HTR-8/SVneo (cell line): ENCODE data around the gene PCSK1N.
"Not testable (repeated sequence)": the region's sequence is repeated elsewhere in the genome, so short reads cannot be mapped to it uniquely, and the experiment has no call there.

Experiments
- DNase-seq: peaks from one replicate; pipeline ENCODE4 v3.0.0; 2011; ENCODE audit warnings: low spot score, mixed read lengths; ENCODE audit not compliant: insufficient read length
- FAIRE-seq: peaks from 2 replicates; lab custom pipeline; 2011; peaks lifted over from hg19 to GRCh38; lab: Jason Lieb, UNC

The PCSK1N gene

DNA sequence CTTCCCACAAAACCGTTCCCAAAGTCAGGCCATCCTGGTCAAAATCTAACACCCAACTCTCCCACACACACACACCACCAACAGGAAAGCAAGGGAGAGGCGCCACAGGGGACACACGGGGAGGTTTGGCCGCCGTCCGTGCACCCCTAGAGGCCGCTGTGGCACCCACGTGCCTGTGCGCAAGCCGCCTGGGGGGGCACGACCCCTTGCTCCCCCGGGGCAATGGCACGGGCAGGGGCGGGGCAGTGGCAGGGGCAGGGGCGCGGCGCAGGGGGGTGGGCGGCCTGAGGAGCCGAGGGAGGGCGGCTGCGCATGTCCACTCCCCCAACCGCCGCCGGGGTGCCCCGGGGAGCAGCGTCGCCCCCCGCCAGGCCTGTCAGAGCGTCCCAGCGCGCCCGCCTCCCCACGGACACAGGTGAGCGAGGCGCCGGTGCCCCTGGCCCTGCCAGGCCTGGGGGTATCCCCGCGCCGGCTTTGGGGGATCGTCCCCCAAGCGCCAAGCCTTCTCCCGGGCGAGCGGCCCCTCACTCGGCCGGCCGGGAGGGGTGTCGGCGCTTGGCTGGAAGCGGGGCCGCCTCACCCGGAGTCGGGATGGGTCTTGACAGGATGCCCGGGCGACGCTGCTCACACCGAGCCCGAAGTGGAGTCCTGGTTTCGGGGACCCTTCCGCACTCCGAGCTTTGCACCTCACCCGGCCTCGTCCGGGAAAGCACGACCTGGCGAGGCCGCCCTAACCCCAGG is 9.1 kb downstream of the PCSK1N start, which contains the start of gene ERAS:
Gene ERAS, plus strand, starts transcription at position 379 of the 741 bp plus-strand sequence. CDS start 2,611 bp downstream, outside the sequence.
- FAIRE-seq, result no peak
- no peak for DNase-seq

DNA sequence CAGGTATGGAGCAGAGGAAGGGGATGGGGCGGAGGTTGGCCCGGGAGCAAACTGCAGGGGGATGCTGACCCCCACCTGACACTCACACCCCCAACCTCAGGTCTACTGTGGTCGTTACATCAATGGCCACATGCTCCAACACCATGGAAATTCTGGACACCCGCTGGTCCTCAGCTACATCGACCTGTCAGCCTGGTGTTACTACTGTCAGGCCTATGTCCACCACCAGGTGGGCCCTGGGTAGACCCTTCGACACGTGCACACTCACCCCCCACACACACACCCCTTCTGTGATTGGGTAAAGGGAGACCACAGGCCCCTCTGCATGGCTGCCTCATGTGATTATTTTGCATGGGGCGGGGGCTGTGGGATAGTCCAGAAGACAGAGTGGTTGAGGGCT is 11.3 kb downstream of the PCSK1N start:
- no peak for DNase-seq
- FAIRE-seq, result no peak

DNA sequence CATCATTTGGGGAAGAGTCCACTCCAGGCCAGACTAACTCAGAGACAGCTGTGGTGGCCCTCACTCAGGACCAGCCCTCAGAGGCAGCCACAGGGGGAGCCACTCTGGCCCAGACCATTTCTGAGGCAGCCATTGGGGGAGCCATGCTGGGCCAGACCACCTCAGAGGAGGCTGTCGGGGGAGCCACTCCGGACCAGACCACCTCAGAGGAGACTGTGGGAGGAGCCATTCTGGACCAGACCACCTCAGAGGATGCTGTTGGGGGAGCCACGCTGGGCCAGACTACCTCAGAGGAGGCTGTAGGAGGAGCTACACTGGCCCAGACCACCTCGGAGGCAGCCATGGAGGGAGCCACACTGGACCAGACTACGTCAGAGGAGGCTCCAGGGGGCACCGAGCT is 12.4 kb downstream of the PCSK1N start:
- FAIRE-seq (no peak), DNase-seq (no peak)

DNA sequence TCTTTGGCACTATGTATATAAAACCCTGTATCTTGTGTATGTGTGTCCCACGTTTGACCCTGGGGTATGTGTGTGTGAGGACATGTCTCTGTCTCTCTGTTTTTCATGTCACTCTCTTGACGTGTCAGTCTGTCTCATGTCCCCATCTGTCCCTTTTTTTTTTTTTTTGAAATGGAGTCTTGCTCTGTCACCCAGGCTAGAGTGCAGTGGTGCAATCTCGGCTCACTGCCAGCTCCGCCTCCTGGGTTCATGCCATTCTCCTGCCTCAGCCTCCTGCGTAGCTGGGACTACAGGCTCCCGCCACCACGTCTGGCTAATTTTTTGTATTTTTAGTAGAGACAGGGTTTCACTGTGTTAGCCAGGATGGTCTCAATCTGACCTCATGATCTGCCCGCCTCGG is 16.0 kb downstream of the PCSK1N start:
- not testable (repeated sequence) for FAIRE-seq

DNA sequence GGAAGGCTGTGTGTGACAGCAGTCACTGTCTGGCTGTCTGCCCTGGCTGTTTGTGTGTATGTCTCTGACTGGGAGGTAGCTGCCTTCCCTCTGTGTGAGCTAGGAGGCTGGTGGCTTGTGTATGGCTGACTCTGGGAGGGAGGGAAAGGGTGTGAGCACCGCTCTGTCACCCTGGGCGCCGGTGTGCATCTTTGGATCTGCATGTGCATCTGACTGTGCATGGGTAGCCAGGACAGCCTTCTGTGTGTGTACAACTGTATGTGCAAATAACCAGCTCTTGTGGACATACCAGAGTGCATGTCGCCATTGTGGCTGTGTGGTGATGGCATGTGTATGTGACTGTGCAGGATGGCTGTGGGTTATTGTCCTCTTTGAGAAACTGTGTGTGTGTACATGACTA is 16.5 kb downstream of the PCSK1N start:
- no peak for DNase-seq
- FAIRE-seq, result no peak

More for the DNA sequence above, 16.0 kb downstream of the PCSK1N start:
- not testable (repeated sequence) for DNase-seq

DNA sequence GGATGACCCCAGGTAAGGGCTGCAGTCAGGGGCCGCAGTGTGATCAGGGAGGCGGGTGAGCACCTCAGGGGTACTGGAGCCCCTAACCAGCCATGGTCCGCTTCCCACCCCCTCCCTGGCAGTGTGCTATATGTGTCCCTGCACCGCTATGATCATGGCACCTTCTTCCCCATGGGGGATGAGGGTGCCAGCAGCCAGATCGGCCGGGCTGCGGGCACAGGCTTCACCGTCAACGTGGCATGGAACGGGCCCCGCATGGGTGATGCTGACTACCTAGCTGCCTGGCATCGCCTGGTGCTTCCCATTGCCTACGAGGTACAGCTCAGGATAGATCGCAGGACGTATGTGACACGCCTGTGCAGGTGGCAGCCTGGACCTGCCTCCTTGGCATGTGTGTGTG is 17.3 kb downstream of the PCSK1N start:
- FAIRE-seq (no peak), DNase-seq (no peak)

DNA sequence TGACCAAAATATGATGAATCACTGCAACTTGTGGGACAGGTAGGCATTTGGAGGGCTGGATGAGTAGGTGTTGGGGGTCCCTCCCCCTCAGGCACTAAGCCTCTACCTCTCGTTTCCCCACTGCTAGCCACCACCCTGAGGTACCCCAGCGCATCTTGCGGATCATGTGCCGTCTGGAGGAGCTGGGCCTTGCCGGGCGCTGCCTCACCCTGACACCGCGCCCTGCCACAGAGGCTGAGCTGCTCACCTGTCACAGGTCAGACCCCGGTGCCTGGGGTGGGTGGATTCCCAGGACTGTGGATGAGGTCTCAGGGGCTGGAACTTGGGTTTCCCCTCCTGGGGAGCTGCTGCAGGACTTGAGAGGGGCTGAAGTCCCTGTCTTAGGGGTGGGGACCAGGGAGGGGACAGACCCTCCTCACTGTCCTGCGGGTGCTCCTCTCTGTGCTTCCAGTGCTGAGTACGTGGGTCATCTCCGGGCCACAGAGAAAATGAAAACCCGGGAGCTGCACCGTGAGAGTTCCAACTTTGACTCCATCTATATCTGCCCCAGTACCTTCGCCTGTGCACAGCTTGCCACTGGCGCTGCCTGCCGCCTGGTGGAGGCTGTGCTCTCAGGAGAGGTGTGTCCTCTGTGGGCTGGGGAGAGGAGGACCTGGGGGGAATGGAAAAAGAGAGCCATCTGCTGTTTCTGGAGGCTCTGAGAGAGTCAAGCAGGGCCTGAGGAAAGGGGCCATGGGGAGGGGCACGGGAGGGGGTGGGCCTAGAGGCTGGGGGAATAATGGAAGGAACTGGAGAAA is 19.2 kb downstream of the PCSK1N start:
- no peak for FAIRE-seq

DNA sequence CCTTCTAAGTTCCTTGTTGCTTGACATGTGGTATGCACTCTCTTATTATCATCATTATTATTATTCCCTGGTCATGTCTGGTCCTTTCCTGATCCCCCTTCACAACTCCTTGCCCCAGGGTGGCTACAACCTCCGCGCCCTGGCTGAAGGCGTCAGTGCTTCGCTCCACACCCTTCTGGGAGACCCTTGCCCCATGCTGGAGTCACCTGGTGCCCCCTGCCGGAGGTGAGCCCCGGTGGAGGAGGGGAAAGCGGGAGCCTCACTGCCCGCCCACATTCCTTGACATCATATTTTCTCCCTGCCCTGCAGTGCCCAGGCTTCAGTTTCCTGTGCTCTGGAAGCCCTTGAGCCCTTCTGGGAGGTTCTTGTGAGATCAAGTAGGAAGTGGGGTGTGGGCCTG is 20.1 kb downstream of the PCSK1N start:
- no peak for FAIRE-seq
- DNase-seq, result no peak

More for the DNA sequence above, 19.2 kb downstream of the PCSK1N start:
- no peak for DNase-seq

DNA sequence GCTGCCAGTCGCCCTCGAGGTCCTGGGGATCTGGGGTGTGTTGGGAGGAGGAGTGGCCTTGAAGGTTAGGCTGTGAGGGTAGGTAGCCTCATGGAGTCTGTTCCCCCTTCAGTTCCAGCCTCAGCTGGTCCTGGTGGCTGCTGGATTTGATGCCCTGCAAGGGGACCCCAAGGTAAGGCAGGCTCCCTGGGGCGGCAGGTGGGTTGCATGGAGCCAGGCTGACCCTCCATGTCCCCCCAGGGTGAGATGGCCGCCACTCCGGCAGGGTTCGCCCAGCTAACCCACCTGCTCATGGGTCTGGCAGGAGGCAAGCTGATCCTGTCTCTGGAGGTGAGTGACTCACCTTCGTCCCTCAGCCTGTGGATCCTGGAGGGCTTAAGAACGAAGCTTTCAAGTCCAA is 20.7 kb downstream of the PCSK1N start:
- DNase-seq (no peak), FAIRE-seq (no peak)

DNA sequence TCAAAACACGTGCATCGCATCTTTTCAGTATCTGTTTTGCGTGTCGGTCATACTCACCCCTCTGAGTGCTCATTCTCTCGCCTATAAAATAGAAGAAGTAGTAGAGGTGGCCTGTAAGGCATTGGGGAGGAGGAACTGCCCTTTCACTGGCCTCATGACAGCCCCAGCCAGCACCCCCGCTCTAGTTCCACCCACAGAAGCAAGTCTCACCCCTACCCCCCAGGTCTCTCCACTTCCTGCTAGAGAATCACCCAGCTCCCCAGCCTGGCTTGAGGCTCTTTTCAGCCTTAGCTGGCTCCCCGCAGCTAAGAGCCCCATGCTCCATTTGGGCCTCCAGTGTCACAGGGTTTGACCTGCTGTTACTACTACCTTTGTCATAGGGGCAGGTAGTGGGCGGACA is 21.8 kb downstream of the PCSK1N start:
- FAIRE-seq (no peak), DNase-seq (no peak)

DNA sequence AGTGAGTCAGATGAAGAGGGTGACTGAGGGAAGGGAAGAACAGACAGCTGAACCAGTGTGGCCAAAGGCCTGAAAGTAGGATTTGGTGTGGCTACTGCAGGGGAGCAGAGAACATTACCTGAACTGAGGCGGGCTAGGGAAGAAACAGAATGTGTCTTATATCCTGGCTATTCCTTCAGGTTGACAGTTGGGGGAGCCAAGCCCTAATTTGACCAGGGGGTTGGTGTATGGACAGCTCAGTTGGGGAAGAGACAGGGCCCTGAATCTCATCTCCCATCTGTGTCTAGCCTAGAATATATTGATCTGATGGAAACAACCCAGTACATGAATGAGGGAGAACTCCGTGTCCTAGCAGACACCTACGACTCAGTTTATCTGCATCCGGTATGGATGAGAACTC is 29.3 kb downstream of the PCSK1N start:
- no peak for DNase-seq
- FAIRE-seq, result no peak

DNA sequence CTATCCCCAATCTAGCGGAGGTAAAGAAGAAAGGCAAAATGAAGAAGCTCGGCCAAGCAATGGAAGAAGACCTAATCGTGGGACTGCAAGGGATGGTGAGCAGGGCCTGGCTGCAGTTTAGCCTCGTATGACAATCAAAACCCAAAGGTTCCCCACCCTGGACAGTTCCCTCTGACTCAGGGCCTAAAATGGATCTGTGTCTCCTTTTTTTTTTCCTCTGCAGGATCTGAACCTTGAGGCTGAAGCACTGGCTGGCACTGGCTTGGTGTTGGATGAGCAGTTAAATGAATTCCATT is 32.6 kb downstream of the PCSK1N start:
- DNase-seq (no peak), FAIRE-seq (no peak)

DNA sequence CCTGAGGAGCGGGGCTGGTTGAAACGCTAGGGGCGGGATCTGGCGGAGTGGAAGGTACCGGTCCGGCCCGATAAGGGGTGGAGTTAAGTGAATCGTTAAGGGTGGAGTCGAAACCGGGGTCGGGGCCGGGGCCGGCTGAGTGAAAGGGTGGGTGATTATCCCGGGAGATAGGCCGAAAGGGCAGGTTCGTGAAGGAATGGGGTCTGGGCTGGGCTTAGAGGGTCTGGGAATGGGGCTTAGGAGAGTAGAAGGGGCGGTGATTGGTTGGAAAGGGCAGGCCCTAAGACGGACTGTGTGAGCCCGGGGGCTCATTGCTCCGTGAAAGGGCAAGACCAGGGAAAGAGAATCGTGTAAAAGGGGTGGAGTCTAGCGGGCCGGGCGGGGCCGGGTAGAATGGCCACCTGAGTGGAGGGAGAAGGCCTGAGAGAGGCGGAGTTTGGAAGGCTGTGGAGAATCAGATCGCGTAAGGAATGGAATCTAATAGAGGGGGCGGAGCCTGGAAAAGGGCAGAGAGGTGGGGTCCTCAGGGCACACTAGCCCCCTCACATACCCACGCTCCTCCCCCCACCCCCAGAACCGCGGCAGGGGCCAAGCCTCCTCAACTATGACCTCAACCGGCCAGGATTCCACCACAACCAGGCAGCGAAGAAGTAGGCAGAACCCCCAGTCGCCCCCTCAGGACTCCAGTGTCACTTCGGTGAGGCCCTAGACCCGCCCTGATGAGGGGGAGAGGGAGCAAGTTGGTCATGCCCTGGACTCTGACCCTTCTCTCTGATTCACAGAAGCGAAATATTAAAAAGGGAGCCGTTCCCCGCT is 33.1 kb downstream of the PCSK1N start:
- FAIRE-seq (no peak), DNase-seq (peak; percentile 73)

DNA sequence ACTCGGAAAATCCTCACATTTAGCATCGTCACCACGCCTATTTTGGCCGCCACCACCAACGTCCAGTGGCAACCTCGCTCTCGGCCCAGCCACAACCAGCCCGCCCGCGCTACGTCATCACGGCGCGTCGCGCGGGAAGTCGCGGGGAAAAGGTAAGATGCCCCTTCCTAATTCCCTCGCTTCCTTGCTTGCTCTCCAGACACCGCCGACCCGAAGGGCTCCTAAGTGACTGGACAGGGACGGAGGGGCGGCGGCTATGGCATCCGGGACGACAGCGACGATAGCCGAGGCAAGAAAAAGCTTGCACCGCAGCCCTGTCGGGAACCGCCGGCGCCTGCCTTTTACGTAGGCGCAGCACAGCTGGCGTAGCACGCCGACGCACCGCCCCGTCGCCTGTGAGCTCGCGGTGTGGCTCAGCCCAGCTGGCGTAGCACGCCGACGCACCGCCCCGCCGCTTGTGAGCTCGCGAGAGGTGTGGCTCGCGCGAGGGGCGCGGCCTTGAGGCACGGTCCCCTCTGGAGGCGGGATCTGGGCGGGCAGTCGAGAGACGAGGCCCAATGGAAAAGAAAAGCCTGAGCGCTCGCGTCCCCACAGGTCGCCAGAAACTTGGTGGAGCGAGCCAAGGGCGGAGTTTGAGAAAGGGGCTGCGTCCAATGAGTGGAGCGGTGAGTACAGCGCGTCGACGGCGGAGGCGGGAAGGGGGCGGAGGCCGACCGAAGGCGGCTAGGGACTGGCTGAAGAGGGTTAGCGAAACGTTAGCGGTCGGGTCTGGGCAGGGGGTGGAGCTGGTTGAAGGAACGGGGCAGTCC is 33.9 kb downstream of the PCSK1N start, which contains the start of gene HDAC6:
Gene HDAC6, plus strand, starts transcription at position 788 of the 809 bp plus-strand sequence. CDS start 626 bp downstream, outside the sequence.
- FAIRE-seq (peak; percentile 79), DNase-seq (peak; percentile 77)

DNA sequence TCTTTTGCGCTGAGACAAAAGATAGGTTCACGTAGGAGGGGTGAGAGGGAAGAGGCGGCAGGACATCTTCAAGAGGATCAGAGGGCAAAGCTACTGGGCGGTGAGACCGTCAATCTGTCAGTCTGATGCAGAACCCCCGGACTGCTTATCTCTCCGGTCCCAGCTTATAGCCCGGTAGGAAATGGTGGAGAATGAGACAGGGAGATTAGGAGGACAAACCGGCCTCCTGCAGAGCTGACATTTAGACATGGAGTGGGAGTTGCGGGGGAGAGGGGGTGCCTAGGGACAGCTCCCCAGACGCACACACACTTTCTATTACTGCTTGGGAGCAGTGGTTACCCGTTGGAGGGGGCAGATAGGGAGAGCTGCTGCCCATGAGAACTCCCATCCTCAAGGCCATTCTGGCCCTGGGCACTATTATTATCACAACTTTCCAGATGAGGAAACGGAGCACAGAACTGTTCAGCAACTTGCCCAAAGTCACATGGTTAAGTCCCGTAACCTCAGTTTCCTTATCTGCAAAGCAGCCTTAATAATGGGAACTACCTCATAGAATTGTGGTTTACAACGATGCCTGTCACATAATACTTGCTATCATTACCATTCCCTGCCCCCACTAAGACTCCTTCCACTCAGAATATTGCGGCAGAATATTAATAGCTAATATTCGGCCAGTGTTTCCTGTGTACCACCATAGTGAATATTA is 34.7 kb downstream of the PCSK1N start:
- FAIRE-seq, result no peak

DNA sequence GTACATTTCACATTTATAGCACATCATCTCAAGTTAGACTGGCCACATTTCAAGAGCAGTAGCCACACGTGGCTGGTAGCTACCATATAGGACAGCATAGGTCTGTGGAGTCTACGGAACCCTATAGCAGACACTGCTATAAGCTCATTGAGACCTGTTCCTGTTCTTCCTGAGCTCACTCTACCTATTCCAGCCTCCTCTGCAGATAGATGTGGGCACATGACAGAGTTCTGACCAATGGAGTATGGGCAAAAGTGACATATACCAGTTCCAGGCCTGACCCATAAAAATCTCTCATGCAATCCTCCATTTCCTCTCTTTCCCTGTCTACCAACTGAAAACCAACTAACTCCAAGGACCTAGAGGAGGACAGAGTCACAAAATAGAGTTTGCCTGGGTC is 37.1 kb downstream of the PCSK1N start:
- FAIRE-seq (no peak), DNase-seq (no peak)

More for the DNA sequence above, 34.7 kb downstream of the PCSK1N start:
- no peak for DNase-seq

DNA sequence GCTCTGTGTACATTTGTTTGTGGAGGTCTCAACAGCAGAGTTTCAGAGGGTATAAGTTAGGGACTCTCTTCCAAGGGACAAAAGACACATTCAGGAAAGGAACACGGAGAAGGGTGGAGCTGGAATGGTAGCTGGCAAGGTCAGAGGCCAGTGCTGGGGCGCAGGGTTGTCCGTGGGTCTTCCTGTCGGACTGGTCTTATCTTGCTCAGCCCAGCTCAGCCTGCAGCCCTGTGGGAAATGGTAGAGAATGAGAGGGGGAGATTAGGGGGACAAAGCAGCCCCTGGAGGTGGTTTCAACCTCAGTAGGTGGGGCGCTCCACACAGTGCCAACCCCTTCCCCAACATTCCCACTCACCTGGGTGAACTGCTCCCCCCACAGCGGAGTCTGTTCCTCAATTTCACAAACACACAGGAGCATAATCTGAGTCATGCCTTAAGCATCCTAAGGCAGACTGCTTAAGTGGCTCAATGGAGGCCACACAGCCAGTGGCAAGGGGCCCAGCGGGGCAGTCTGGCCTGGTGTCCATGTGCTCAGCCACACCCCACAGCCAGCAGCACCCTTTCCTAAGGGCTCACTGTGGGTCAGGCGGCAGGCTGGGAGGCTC is 40.4 kb downstream of the PCSK1N start:
- DNase-seq (peak; percentile 46), FAIRE-seq (no peak)

DNA sequence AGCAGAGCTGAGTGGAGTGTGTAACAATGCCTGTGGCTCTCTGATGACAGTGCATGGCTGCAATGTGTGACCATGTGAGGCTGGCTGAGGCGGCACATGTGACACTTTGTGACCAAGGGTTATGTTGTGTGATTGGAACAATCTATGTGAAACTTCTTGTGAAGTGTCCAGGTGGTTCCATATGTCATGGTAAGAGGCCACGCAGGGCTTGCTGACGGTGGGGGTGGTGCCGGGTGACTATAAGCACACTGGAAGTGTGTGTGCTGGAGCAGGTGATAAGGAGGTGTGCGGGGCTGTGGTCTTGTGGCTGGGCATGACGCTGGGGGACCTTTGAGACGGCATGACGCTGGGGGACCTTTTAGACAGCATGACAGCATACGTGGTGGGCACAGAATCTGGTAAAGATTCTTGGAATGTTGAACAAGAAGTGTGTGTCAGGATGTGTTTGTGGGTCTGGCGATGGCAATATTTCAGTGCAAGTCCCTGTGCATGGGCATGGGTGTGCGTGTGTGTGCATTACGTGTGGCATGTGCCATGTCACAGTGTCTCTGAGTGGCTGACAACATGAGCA is 41.0 kb downstream of the PCSK1N start:
- DNase-seq, result no peak
- no peak for FAIRE-seq
